ENCODE data around the gene ABLIM3. TPM values are rescaled to one million over a fixed set of nuclear protein-coding genes. Genes with fewer than 3 reads are reported as not detected.
A peak's percentile ranks its signal among the peaks of the same experiment; 100 is the strongest.

ABLIM3 gene
- total RNA-seq, 4 donors from 2014 or later = 14.8 to 50.7 (median 25.4) TPM

GRCh38 chr5:149302641-149303040, 161.3 kb downstream of the ABLIM3 start:
- Histone ChIP-seq H3K27me3 (no peaks in the 10 kb centered on the region), H3K27ac (no peak overlapping the region), H3K4me3 (no peak overlapping the region), H3K9me3 (no peaks in the 10 kb centered on the region), H3K36me3 (peaks cover 0 to 44% of the 10 kb centered on the region in 2 donors), H3K4me1 (peaks cover 0 to 10% (median 0%) of the 10 kb centered on the region in 3 donors)
- TF ChIP-seq EP300 (IDR thresholded peaks at IDR 0.05) (no peak), POLR2A (IDR thresholded peaks at IDR 0.05) (no peak), POLR2AphosphoS5 (IDR thresholded peaks at IDR 0.05) (no peak), CTCF (IDR thresholded peaks at IDR 0.05) (no peak)
- ATAC-seq = no peak
- WGBS, 2 donors (ENCODE audit: low coverage in 1 of 2) = 92 to 93% methylated on average over 3 of the region's 5 CpGs

DNA sequence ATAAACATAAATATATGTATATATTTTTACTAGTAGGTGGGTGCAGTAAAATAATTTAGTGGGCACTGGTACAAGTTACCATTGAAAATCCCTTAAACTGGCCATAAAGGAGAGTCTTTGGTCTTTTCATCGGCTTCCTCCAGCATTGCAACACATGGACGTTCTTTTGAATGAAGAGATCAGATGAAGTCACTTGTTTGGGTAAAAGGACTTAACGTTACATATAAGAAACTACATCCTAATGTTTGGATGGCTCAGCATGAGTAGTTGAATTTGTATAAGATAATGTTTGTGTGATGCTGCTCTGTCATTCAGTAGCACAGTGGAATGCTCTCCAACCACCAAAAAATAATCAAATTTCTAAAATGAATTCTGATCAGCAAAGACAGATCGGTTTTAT, 161.9 kb downstream of the ABLIM3 start:
- TF ChIP-seq CTCF (IDR thresholded peaks at IDR 0.05) (no peak), EP300 (IDR thresholded peaks at IDR 0.05) (no peak), POLR2AphosphoS5 (IDR thresholded peaks at IDR 0.05) (no peak), POLR2A (IDR thresholded peaks at IDR 0.05) (no peak)
- 69 to 85% methylated on average over 4 of the region's 4 CpGs for WGBS, 2 donors (ENCODE audit: low coverage in 1 of 2)
- Histone ChIP-seq H3K36me3 (peaks cover 0 to 47% of the 10 kb centered on the region in 2 donors), H3K4me3 (no peak overlapping the region), H3K9me3 (no peaks in the 10 kb centered on the region), H3K27ac (no peak overlapping the region), H3K4me1 (peaks cover 0 to 5% (median 0%) of the 10 kb centered on the region in 3 donors), H3K27me3 (no peaks in the 10 kb centered on the region)
- no peak for ATAC-seq

GRCh38 chr5:149304195-149305078, 163.1 kb downstream of the ABLIM3 start:
- no peak overlapping the region for H3K4me3 ChIP-seq
- no peaks in the 10 kb centered on the region for H3K4me1 ChIP-seq
- WGBS, 2 donors (ENCODE audit: low coverage in 1 of 2) = 86 to 90% methylated on average over 1 to 5 of the region's 11 CpGs
- no peaks in the 10 kb centered on the region for H3K27me3 ChIP-seq
- ATAC-seq = no peak
- H3K9me3 ChIP-seq = no peaks in the 10 kb centered on the region
- peaks cover 0 to 47% of the 10 kb centered on the region in 2 donors for H3K36me3 ChIP-seq
- TF ChIP-seq POLR2AphosphoS5 (IDR thresholded peaks at IDR 0.05) = no peak
- TF ChIP-seq CTCF (IDR thresholded peaks at IDR 0.05) = no peak
- TF ChIP-seq EP300 (IDR thresholded peaks at IDR 0.05) = no peak
- TF ChIP-seq POLR2A (IDR thresholded peaks at IDR 0.05) = no peak
- H3K27ac ChIP-seq = peak overlapping the region in 3 of 4 donors; percentile 14 to 51 (median 38)

- Histone ChIP-seq H3K36me3 (peaks cover 0 to 47% of the 10 kb centered on the region in 2 donors), H3K9me3 (no peaks in the 10 kb centered on the region), H3K27ac (no peak overlapping the region), H3K4me3 (no peak overlapping the region), H3K4me1 (peaks cover 0 to 4% (median 0%) of the 10 kb centered on the region in 3 donors), H3K27me3 (no peaks in the 10 kb centered on the region)
- TF ChIP-seq POLR2AphosphoS5 (IDR thresholded peaks at IDR 0.05) (no peak), CTCF (IDR thresholded peaks at IDR 0.05) (no peak), EP300 (IDR thresholded peaks at IDR 0.05) (no peak)
- 77% methylated on average over 5 to 6 of the region's 6 CpGs for WGBS, 2 donors (ENCODE audit: low coverage in 1 of 2)
- no peak for ATAC-seq
These were observed 168.1 kb downstream of the ABLIM3 start for GRCh38 chr5:149309354-149309753.

Other genes starting within 250 kb of the ABLIM3 start
- 1 to 10 TPM; 2.3 to 5.0 (median 3.5) TPM for gene SH3TC2, start 78.4 kb upstream of the ABLIM3 start, total RNA-seq
- 10 to 100 TPM; 10.3 to 20.6 (median 14.0) TPM for gene AFAP1L1, start 130.4 kb downstream of the ABLIM3 start, total RNA-seq
- 10 to 100 TPM in 3 of 4 donors, 1 to 10 TPM in 1; 9.3 to 12.0 (median 11.1) TPM for gene GRPEL2, start 204.0 kb downstream of the ABLIM3 start, total RNA-seq
- gene PCYOX1L, start 216.6 kb downstream of the ABLIM3 start, total RNA-seq = 1 to 10 TPM; 2.5 to 4.7 (median 3.8) TPM
- 1 to 10 TPM; 2.3 to 7.2 (median 4.0) TPM for gene IL17B, start 237.8 kb downstream of the ABLIM3 start, total RNA-seq

Measured in gastroesophageal sphincter (tissue), 4 donors.